KG1 (cell line): Measurements from ENCODE around the gene MVB12B.

Source experiments
- DNase-seq: peaks from one replicate; lab custom pipeline; 2025; lab: John Stamatoyannopoulos, UW

The MVB12B gene

GRCh38 chr9:126453156-126453963 is 126.7 kb downstream of the MVB12B start:
- DNase-seq: no peak

- no peak for DNase-seq
These were observed 127.6 kb downstream of the MVB12B start for GRCh38 chr9:126454215-126454614.

GRCh38 chr9:126454795-126455194 is 128.2 kb downstream of the MVB12B start:
- no peak for DNase-seq

- DNase-seq: no peak
These were observed 130.0 kb downstream of the MVB12B start for GRCh38 chr9:126456441-126457174.

GRCh38 chr9:126457175-126457547 is 130.5 kb downstream of the MVB12B start:
- DNase-seq: no peak

- no peak for DNase-seq
These were observed 131.3 kb downstream of the MVB12B start for GRCh38 chr9:126457890-126458289.

GRCh38 chr9:126459126-126459525 is 132.5 kb downstream of the MVB12B start:
- no peak for DNase-seq

- no peak for DNase-seq
These were observed 132.9 kb downstream of the MVB12B start for GRCh38 chr9:126459546-126459945.

- no peak for DNase-seq
These were observed 133.6 kb downstream of the MVB12B start for GRCh38 chr9:126459965-126460843.

GRCh38 chr9:126461029-126461428 is 134.4 kb downstream of the MVB12B start:
- DNase-seq: no peak

GRCh38 chr9:126461608-126462007 is 135.0 kb downstream of the MVB12B start:
- no peak for DNase-seq

- DNase-seq: no peak
These were observed 136.0 kb downstream of the MVB12B start for GRCh38 chr9:126462617-126463016.

- DNase-seq: no peak
These were observed 136.8 kb downstream of the MVB12B start for GRCh38 chr9:126463426-126463825.

- DNase-seq: no peak
These were observed 138.2 kb downstream of the MVB12B start for GRCh38 chr9:126464694-126465441.

GRCh38 chr9:126465977-126466376 is 139.3 kb downstream of the MVB12B start:
- DNase-seq: no peak

- no peak for DNase-seq
These were observed 141.7 kb downstream of the MVB12B start for GRCh38 chr9:126468141-126468825.

- DNase-seq: no peak
These were observed 143.8 kb downstream of the MVB12B start for GRCh38 chr9:126470241-126470993.

GRCh38 chr9:126471084-126471624 is 144.5 kb downstream of the MVB12B start:
- DNase-seq: peak; percentile 89

GRCh38 chr9:126472198-126472947 is 145.7 kb downstream of the MVB12B start:
- no peak for DNase-seq
